ENCODE measurements around the gene P2RY12. TPM values are rescaled to one million over a fixed set of nuclear protein-coding genes. Genes with fewer than 3 reads are reported as not detected.
A peak's percentile ranks its signal among the peaks of the same experiment; 100 is the strongest.

The P2RY12 gene
- polyA plus RNA-seq, 4 donors: 0.54 to 2.2 (median 0.75) TPM; not detected in 1

GRCh38 chr3:151372063-151372820 is 12.3 kb downstream of the P2RY12 start:
- Histone ChIP-seq H3K27ac (ENCODE audit: low read depth in 1 of 3, low read length in 2 of 3) (no peak overlapping the region), H3K36me3 (ENCODE audit: control insufficient read depth in 3 of 3, insufficient read depth in 2 of 3, low read depth in 1 of 3, low read length in 3 of 3) (peaks cover 0 to 2% (median 0%) of the 10 kb centered on the region in 3 donors), H3K4me3 (ENCODE audit: low read depth in 1 of 3, low read length in 3 of 3) (no peak overlapping the region), H3K4me1 (ENCODE audit: control insufficient read depth in 3 of 3, insufficient read depth in 2 of 3, low read depth in 1 of 3, low read length in 2 of 3) (no peaks in the 10 kb centered on the region), H3K27me3 (ENCODE audit: control insufficient read depth in 3 of 3, insufficient read depth in 3 of 3, low read length in 3 of 3) (no peaks in the 10 kb centered on the region), H3K9me3 (ENCODE audit: control insufficient read depth in 2 of 2, insufficient read depth in 1 of 2, low read depth in 1 of 2, low read length in 1 of 2) (no peaks in the 10 kb centered on the region)
- DNase-seq (no peak), FAIRE-seq (no peak)
- WGBS, 3 donors: 80 to 95% (median 92%) methylated on average over 4 of the region's 4 CpGs

- no peak for FAIRE-seq
- Histone ChIP-seq H3K36me3 (ENCODE audit: control insufficient read depth in 3 of 3, insufficient read depth in 2 of 3, low read depth in 1 of 3, low read length in 3 of 3) (peaks cover 0 to 2% (median 0%) of the 10 kb centered on the region in 3 donors), H3K27ac (ENCODE audit: low read depth in 1 of 3, low read length in 2 of 3) (no peak overlapping the region), H3K4me1 (ENCODE audit: control insufficient read depth in 3 of 3, insufficient read depth in 2 of 3, low read depth in 1 of 3, low read length in 2 of 3) (no peaks in the 10 kb centered on the region), H3K9me3 (ENCODE audit: control insufficient read depth in 2 of 2, insufficient read depth in 1 of 2, low read depth in 1 of 2, low read length in 1 of 2) (no peaks in the 10 kb centered on the region), H3K4me3 (ENCODE audit: low read depth in 1 of 3, low read length in 3 of 3) (no peak overlapping the region), H3K27me3 (ENCODE audit: control insufficient read depth in 3 of 3, insufficient read depth in 3 of 3, low read length in 3 of 3) (no peaks in the 10 kb centered on the region)
- no peak for DNase-seq
Observed at GRCh38 chr3:151371526-151371925, 13.0 kb downstream of the P2RY12 start.

GRCh38 chr3:151367448-151367847 is 17.1 kb downstream of the P2RY12 start:
- Histone ChIP-seq H3K4me1 (ENCODE audit: control insufficient read depth in 3 of 3, insufficient read depth in 2 of 3, low read depth in 1 of 3, low read length in 2 of 3) (no peaks in the 10 kb centered on the region), H3K27ac (ENCODE audit: low read depth in 1 of 3, low read length in 2 of 3) (no peak overlapping the region), H3K36me3 (ENCODE audit: control insufficient read depth in 3 of 3, insufficient read depth in 2 of 3, low read depth in 1 of 3, low read length in 3 of 3) (peaks cover 0 to 2% (median 0%) of the 10 kb centered on the region in 3 donors), H3K9me3 (ENCODE audit: control insufficient read depth in 2 of 2, insufficient read depth in 1 of 2, low read depth in 1 of 2, low read length in 1 of 2) (no peaks in the 10 kb centered on the region), H3K4me3 (ENCODE audit: low read depth in 1 of 3, low read length in 3 of 3) (no peak overlapping the region), H3K27me3 (ENCODE audit: control insufficient read depth in 3 of 3, insufficient read depth in 3 of 3, low read length in 3 of 3) (no peaks in the 10 kb centered on the region)
- DNase-seq: peak in 1 of 2 donors; percentile 31
- no peak for FAIRE-seq
- 54 to 68% (median 55%) methylated on average over 5 of the region's 5 CpGs for WGBS, 3 donors

GRCh38 chr3:151366993-151367392 is 17.6 kb downstream of the P2RY12 start:
- no peak for DNase-seq
- Histone ChIP-seq H3K4me1 (ENCODE audit: control insufficient read depth in 3 of 3, insufficient read depth in 2 of 3, low read depth in 1 of 3, low read length in 2 of 3) (no peaks in the 10 kb centered on the region), H3K9me3 (ENCODE audit: control insufficient read depth in 2 of 2, insufficient read depth in 1 of 2, low read depth in 1 of 2, low read length in 1 of 2) (no peaks in the 10 kb centered on the region), H3K27ac (ENCODE audit: low read depth in 1 of 3, low read length in 2 of 3) (no peak overlapping the region), H3K27me3 (ENCODE audit: control insufficient read depth in 3 of 3, insufficient read depth in 3 of 3, low read length in 3 of 3) (no peaks in the 10 kb centered on the region), H3K36me3 (ENCODE audit: control insufficient read depth in 3 of 3, insufficient read depth in 2 of 3, low read depth in 1 of 3, low read length in 3 of 3) (peaks cover 0 to 2% (median 0%) of the 10 kb centered on the region in 3 donors), H3K4me3 (ENCODE audit: low read depth in 1 of 3, low read length in 3 of 3) (no peak overlapping the region)
- 70 to 83% (median 80%) methylated on average over 3 of the region's 3 CpGs for WGBS, 3 donors
- no peak for FAIRE-seq

- Histone ChIP-seq H3K4me1 (ENCODE audit: control insufficient read depth in 3 of 3, insufficient read depth in 2 of 3, low read depth in 1 of 3, low read length in 2 of 3) (no peaks in the 10 kb centered on the region), H3K9me3 (ENCODE audit: control insufficient read depth in 2 of 2, insufficient read depth in 1 of 2, low read depth in 1 of 2, low read length in 1 of 2) (no peaks in the 10 kb centered on the region), H3K27ac (ENCODE audit: low read depth in 1 of 3, low read length in 2 of 3) (no peak overlapping the region), H3K36me3 (ENCODE audit: control insufficient read depth in 3 of 3, insufficient read depth in 2 of 3, low read depth in 1 of 3, low read length in 3 of 3) (no peaks in the 10 kb centered on the region), H3K27me3 (ENCODE audit: control insufficient read depth in 3 of 3, insufficient read depth in 3 of 3, low read length in 3 of 3) (no peaks in the 10 kb centered on the region), H3K4me3 (ENCODE audit: low read depth in 1 of 3, low read length in 3 of 3) (no peak overlapping the region)
- FAIRE-seq (no peak), DNase-seq (no peak)
- WGBS, 3 donors: 74 to 86% (median 75%) methylated on average over 3 of the region's 3 CpGs
Observed at GRCh38 chr3:151362751-151363174, 21.8 kb downstream of the P2RY12 start.

- Histone ChIP-seq H3K36me3 (ENCODE audit: control insufficient read depth in 3 of 3, insufficient read depth in 2 of 3, low read depth in 1 of 3, low read length in 3 of 3) (peaks cover 0 to 3% (median 0%) of the 10 kb centered on the region in 3 donors), H3K4me3 (ENCODE audit: low read depth in 1 of 3, low read length in 3 of 3) (no peak overlapping the region), H3K9me3 (ENCODE audit: control insufficient read depth in 2 of 2, insufficient read depth in 1 of 2, low read depth in 1 of 2, low read length in 1 of 2) (no peaks in the 10 kb centered on the region), H3K27ac (ENCODE audit: low read depth in 1 of 3, low read length in 2 of 3) (no peak overlapping the region), H3K4me1 (ENCODE audit: control insufficient read depth in 3 of 3, insufficient read depth in 2 of 3, low read depth in 1 of 3, low read length in 2 of 3) (no peaks in the 10 kb centered on the region), H3K27me3 (ENCODE audit: control insufficient read depth in 3 of 3, insufficient read depth in 3 of 3, low read length in 3 of 3) (no peaks in the 10 kb centered on the region)
- FAIRE-seq (no peak), DNase-seq (no peak)
- 64 to 66% (median 66%) methylated on average over 2 of the region's 2 CpGs for WGBS, 3 donors
Observed at GRCh38 chr3:151357463-151357850, 27.1 kb downstream of the P2RY12 start.

- DNase-seq (no peak), FAIRE-seq (no peak)
- no peak overlapping the region for H3K4me3 ChIP-seq (ENCODE audit: low read depth in 1 of 3, low read length in 3 of 3)
- H3K27me3 ChIP-seq (ENCODE audit: control insufficient read depth in 3 of 3, insufficient read depth in 3 of 3, low read length in 3 of 3): no peaks in the 10 kb centered on the region
- no peaks in the 10 kb centered on the region for H3K9me3 ChIP-seq (ENCODE audit: control insufficient read depth in 2 of 2, insufficient read depth in 1 of 2, low read depth in 1 of 2, low read length in 1 of 2)
- H3K27ac ChIP-seq (ENCODE audit: low read depth in 1 of 3, low read length in 2 of 3): no peak overlapping the region
- peaks cover 0 to 3% (median 0%) of the 10 kb centered on the region in 3 donors for H3K36me3 ChIP-seq (ENCODE audit: control insufficient read depth in 3 of 3, insufficient read depth in 2 of 3, low read depth in 1 of 3, low read length in 3 of 3)
- WGBS, 3 donors: 22 to 44% (median 41%) methylated on average over 2 of the region's 2 CpGs
- H3K4me1 ChIP-seq (ENCODE audit: control insufficient read depth in 3 of 3, insufficient read depth in 2 of 3, low read depth in 1 of 3, low read length in 2 of 3): no peaks in the 10 kb centered on the region
Observed at GRCh38 chr3:151356794-151357462, 27.6 kb downstream of the P2RY12 start.

- Histone ChIP-seq H3K9me3 (ENCODE audit: control insufficient read depth in 2 of 2, insufficient read depth in 1 of 2, low read depth in 1 of 2, low read length in 1 of 2) (no peaks in the 10 kb centered on the region), H3K27me3 (ENCODE audit: control insufficient read depth in 3 of 3, insufficient read depth in 3 of 3, low read length in 3 of 3) (no peaks in the 10 kb centered on the region), H3K36me3 (ENCODE audit: control insufficient read depth in 3 of 3, insufficient read depth in 2 of 3, low read depth in 1 of 3, low read length in 3 of 3) (peaks cover 0 to 3% (median 0%) of the 10 kb centered on the region in 3 donors), H3K4me1 (ENCODE audit: control insufficient read depth in 3 of 3, insufficient read depth in 2 of 3, low read depth in 1 of 3, low read length in 2 of 3) (no peaks in the 10 kb centered on the region), H3K27ac (ENCODE audit: low read depth in 1 of 3, low read length in 2 of 3) (no peak overlapping the region), H3K4me3 (ENCODE audit: low read depth in 1 of 3, low read length in 3 of 3) (no peak overlapping the region)
- no peak for DNase-seq
- WGBS, 3 donors: 74 to 94% (median 85%) methylated on average over 4 of the region's 4 CpGs
- FAIRE-seq: no peak
Observed at GRCh38 chr3:151351648-151352047, 32.9 kb downstream of the P2RY12 start.

All from small intestine (tissue), 7 donors.